NAMALWA (cell line): ENCODE data around the gene ARID5B.
"Not testable (repeated sequence)": the region's sequence is repeated elsewhere in the genome, so short reads cannot be mapped to it uniquely, and the experiment has no call there.

Experiments
- DNase-seq: peaks from one replicate; pipeline ENCODE4 v3.0.0-alpha.2; 2015; ENCODE audit warnings: low spot score

The ARID5B gene

GRCh38 chr10:61900829-61901792 lies at the start of gene ARID5B:
Gene ARID5B (plus strand): TSS chr10:61901699. CDS start chr10:61901710, 11 bp downstream.
- DNase-seq = peak; percentile 82

- DNase-seq = no peak
Observed at GRCh38 chr10:61852261-61852660, 49.2 kb upstream of the ARID5B start.

- no peak for DNase-seq
Observed at GRCh38 chr10:61855771-61856170, 45.7 kb upstream of the ARID5B start.

- no peak for DNase-seq
Observed at GRCh38 chr10:61857746-61858145, 43.8 kb upstream of the ARID5B start.

GRCh38 chr10:61859786-61860185 lies 41.7 kb upstream of the ARID5B start:
- no peak for DNase-seq

- no peak for DNase-seq
Observed at GRCh38 chr10:61860964-61861758, 40.3 kb upstream of the ARID5B start.

- DNase-seq = no peak
Observed at GRCh38 chr10:61863981-61864380, 37.5 kb upstream of the ARID5B start.

- DNase-seq = no peak
Observed at GRCh38 chr10:61866700-61867368, 34.7 kb upstream of the ARID5B start.

- DNase-seq = not testable (repeated sequence)
Observed at GRCh38 chr10:61867374-61867773, 34.1 kb upstream of the ARID5B start.

- not testable (repeated sequence) for DNase-seq
Observed at GRCh38 chr10:61867817-61868216, 33.7 kb upstream of the ARID5B start.

GRCh38 chr10:61869041-61869675 lies 32.3 kb upstream of the ARID5B start:
- DNase-seq = no peak

GRCh38 chr10:61869774-61870525 lies 31.5 kb upstream of the ARID5B start:
- DNase-seq = no peak

GRCh38 chr10:61870526-61870895 lies 31.0 kb upstream of the ARID5B start:
- no peak for DNase-seq

GRCh38 chr10:61871487-61871886 lies 30.0 kb upstream of the ARID5B start:
- DNase-seq = no peak

- DNase-seq = no peak
Observed at GRCh38 chr10:61877887-61878739, 23.4 kb upstream of the ARID5B start.

- no peak for DNase-seq
Observed at GRCh38 chr10:61878740-61879068, 22.8 kb upstream of the ARID5B start.

GRCh38 chr10:61882621-61883370 lies 18.7 kb upstream of the ARID5B start:
- DNase-seq = no peak

- no peak for DNase-seq
Observed at GRCh38 chr10:61883371-61884025, 18.0 kb upstream of the ARID5B start.

- DNase-seq = no peak
Observed at GRCh38 chr10:61887772-61888171, 13.7 kb upstream of the ARID5B start.
